Brain pericyte (primary cell): ENCODE results near the gene NCR3LG1.
"Not testable (repeated sequence)": the region's sequence is repeated elsewhere in the genome, so short reads cannot be mapped to it uniquely, and the experiment has no call there.

Experiments used
- DNase-seq: peaks from one replicate; pipeline ENCODE4 v3.0.0-alpha.2; 2012; ENCODE audit warnings: low read depth, low spot score

The NCR3LG1 gene

GRCh38 chr11:17410606-17411379, 59.2 kb downstream of the NCR3LG1 start:
- no peak for DNase-seq

- DNase-seq, result no peak
These were observed 59.8 kb downstream of the NCR3LG1 start for GRCh38 chr11:17411418-17411817.

GRCh38 chr11:17412488-17413180, 61.0 kb downstream of the NCR3LG1 start:
- no peak for DNase-seq

GRCh38 chr11:17413414-17414316, 62.1 kb downstream of the NCR3LG1 start:
- no peak for DNase-seq

GRCh38 chr11:17414317-17414737, 62.7 kb downstream of the NCR3LG1 start:
- no peak for DNase-seq

- no peak for DNase-seq
These were observed 63.4 kb downstream of the NCR3LG1 start for GRCh38 chr11:17414992-17415391.

GRCh38 chr11:17415523-17416104, 64.0 kb downstream of the NCR3LG1 start:
- no peak for DNase-seq

- DNase-seq, result no peak
These were observed 64.9 kb downstream of the NCR3LG1 start for GRCh38 chr11:17416492-17416891.

- DNase-seq, result no peak
These were observed 67.0 kb downstream of the NCR3LG1 start for GRCh38 chr11:17418444-17419081.

- no peak for DNase-seq
These were observed 70.2 kb downstream of the NCR3LG1 start for GRCh38 chr11:17421781-17422180.

- DNase-seq, result no peak
These were observed 72.1 kb downstream of the NCR3LG1 start for GRCh38 chr11:17423533-17424310.

- not testable (repeated sequence) for DNase-seq
These were observed 74.6 kb downstream of the NCR3LG1 start for GRCh38 chr11:17426233-17426632.
